ENCODE data around the gene REXO1. TPM values are rescaled to one million over a fixed set of nuclear protein-coding genes. Genes with fewer than 3 reads are reported as not detected.
"Not testable (repeated sequence)": the region's sequence is repeated elsewhere in the genome, so short reads cannot be mapped to it uniquely, and the experiment has no call there.

The REXO1 gene, protein sequence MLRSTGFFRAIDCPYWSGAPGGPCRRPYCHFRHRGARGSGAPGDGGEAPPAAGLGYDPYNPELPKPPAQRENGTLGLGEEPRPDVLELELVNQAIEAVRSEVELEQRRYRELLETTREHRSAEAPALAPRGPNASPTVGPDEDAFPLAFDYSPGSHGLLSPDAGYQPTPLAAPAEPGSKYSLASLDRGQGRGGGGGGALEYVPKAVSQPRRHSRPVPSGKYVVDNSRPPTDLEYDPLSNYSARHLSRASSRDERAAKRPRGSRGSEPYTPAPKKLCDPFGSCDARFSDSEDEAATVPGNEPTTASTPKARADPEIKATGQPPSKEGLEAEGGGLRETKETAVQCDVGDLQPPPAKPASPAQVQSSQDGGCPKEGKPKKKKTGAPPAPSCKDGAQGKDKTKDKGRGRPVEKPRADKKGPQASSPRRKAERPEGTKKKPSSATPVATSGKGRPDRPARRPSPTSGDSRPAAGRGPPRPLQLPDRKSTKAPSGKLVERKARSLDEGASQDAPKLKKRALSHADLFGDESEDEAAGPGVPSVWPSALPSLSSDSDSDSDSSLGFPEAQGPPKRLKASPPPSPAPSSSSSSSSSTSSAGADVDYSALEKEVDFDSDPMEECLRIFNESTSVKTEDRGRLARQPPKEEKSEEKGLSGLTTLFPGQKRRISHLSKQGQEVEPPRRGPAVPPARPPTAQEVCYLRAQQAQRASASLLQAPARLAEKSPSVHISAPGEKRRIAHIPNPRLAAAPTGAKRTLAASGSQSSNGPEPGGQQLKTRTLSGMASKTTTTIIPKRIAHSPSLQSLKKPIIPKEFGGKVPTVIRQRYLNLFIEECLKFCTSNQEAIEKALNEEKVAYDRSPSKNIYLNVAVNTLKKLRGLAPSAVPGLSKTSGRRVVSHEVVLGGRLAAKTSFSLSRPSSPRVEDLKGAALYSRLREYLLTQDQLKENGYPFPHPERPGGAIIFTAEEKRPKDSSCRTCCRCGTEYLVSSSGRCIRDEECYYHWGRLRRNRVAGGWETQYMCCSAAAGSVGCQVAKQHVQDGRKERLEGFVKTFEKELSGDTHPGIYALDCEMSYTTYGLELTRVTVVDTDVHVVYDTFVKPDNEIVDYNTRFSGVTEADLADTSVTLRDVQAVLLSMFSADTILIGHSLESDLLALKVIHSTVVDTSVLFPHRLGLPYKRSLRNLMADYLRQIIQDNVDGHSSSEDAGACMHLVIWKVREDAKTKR
- total RNA-seq (ENCODE audit: low replicate concordance): 9.0 and 13.0 TPM in 2 replicates

- TF ChIP-seq CTCF (IDR thresholded peaks at IDR 0.05; ENCODE audit: insufficient read depth, low read length): peak; percentile 93
- H3K4me3 ChIP-seq (ENCODE audit: low read depth, low read length): peak within 1 kb of the TSS; percentile 94
- DNase-seq (ENCODE audit: low read depth): peak; percentile 93
These were observed at the start of gene REXO1 for GRCh38 chr19:1848399-1849131. Gene REXO1 (minus strand): TSS chr19:1848483. CDS start chr19:1848358, 125 bp downstream.

DNA sequence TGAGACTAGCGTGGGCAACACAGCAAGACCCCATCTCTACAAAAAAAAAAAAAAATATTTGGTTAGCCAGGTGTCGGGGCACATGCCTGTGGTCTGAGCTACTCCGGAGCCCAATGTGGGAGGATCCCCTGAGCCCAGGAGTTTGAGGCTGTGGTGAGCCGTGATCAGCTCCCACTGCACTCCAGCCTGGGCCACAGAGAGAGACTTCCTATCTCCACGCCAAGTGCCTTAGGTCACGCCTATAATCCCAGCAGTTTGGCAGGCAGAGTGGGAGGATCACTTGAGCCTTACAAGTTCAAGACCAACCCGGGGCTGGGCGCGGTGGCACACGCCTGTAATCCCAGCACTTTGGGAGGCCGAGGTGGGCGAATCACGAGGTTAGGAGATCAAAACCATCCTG, 48.2 kb upstream of the REXO1 start:
- no peak for TF ChIP-seq CTCF (IDR thresholded peaks at IDR 0.05; ENCODE audit: insufficient read depth, low read length)
- no peak overlapping the region for H3K4me3 ChIP-seq (ENCODE audit: low read depth, low read length)
- DNase-seq (ENCODE audit: low read depth): no peak

GRCh38 chr19:1893791-1894190, 45.5 kb upstream of the REXO1 start:
- DNase-seq (ENCODE audit: low read depth): no peak
- no peak for TF ChIP-seq CTCF (IDR thresholded peaks at IDR 0.05; ENCODE audit: insufficient read depth, low read length)
- H3K4me3 ChIP-seq (ENCODE audit: low read depth, low read length): no peak overlapping the region

DNA sequence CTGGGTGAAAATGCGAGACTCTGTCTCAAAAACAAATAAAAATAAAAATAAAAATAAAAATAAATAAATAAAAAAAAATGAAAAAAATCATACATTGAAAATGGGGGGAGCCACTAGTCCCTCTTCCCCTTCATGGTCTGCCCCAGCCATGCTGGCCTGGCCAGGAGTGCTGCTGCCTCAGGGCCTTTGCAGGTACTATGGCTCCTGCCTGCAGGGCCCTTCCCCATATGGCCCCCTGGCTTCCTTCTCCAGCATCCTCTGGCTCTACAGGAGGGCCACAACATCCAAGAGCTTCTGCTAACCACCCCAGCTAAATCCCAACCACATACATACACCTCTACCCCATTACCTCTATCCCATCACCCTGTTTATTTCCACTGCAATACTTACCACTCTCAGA, 41.6 kb upstream of the REXO1 start:
- TF ChIP-seq CTCF (IDR thresholded peaks at IDR 0.05; ENCODE audit: insufficient read depth, low read length): no peak
- no peak overlapping the region for H3K4me3 ChIP-seq (ENCODE audit: low read depth, low read length)
- DNase-seq (ENCODE audit: low read depth): no peak

GRCh38 chr19:1888385-1888784, 40.1 kb upstream of the REXO1 start:
- no peak overlapping the region for H3K4me3 ChIP-seq (ENCODE audit: low read depth, low read length)
- no peak for TF ChIP-seq CTCF (IDR thresholded peaks at IDR 0.05; ENCODE audit: insufficient read depth, low read length)
- DNase-seq (ENCODE audit: low read depth): no peak

DNA sequence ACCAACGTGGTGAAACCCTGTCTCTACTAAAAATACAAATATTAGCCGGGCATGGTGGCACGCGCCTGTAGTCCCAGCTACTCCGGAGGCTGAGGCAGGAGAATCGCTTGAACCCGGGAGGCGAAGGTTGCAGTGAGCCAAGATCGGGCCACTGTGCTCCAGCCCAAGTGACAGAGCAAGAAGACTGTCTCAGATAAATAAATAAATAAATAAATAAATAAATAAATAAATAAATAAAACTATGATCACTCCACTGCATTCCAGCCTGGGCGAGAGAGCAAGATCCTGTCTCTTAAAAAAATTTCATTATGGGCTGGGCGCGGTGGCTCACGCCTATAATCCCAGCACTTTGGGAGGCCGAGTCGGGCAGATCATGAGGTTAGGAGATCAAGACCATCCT, 38.1 kb upstream of the REXO1 start:
- H3K4me3 ChIP-seq (ENCODE audit: low read depth, low read length); DNase-seq (ENCODE audit: low read depth): not testable (repeated sequence)

- peak; percentile 87 for DNase-seq (ENCODE audit: low read depth)
- H3K4me3 ChIP-seq (ENCODE audit: low read depth, low read length): peak within 1 kb of the TSS; percentile 90
These were observed 37.3 kb upstream of the REXO1 start, which contains the start of gene ABHD17A for GRCh38 chr19:1885398-1886119. Gene ABHD17A (minus strand): TSS chr19:1885496. CDS start chr19:1881566, 3,930 bp downstream.
